Keratinocyte (primary cell): ENCODE data around the gene ALOXE3. TPM values are rescaled to one million over a fixed set of nuclear protein-coding genes. Genes with fewer than 3 reads are reported as not detected.

Source experiments
- DNase-seq: peaks from one replicate; pipeline ENCODE4 v3.0.0-alpha.2; 2011; ENCODE audit warnings: low read depth, missing footprints, low spot score
- FAIRE-seq: peaks from 2 replicates; lab custom pipeline; 2011; peaks lifted over from hg19 to GRCh38; lab: Jason Lieb, UNC
- H2AFZ ChIP-seq: 2 replicates; pipeline ENCODE4 v1.6.0; 2012; ENCODE audit warnings: low read length, control low read depth, inconsistent platforms; ENCODE audit not compliant: control insufficient read depth
- H3K27ac ChIP-seq: 2 replicates; pipeline ENCODE4 v1.5.1; 2011; ENCODE audit warnings: low read length; ENCODE audit not compliant: control insufficient read depth, insufficient read depth
- H3K27me3 ChIP-seq: 3 replicates; pipeline ENCODE4 v1.6.0; 2011; ENCODE audit warnings: low read length; ENCODE audit not compliant: control insufficient read depth, insufficient read depth; ENCODE audit errors: extremely low read depth
- H3K36me3 ChIP-seq, 2 experiments: 2 replicates in 1 of 2; 3 replicates in 1 of 2; pipeline ENCODE4 v1.5.1; 2011; ENCODE audit warnings: low read length in 2 of 2, mild to moderate bottlenecking in 1 of 2; ENCODE audit not compliant: control insufficient read depth in 2 of 2, insufficient read depth in 2 of 2; ENCODE audit errors: extremely low read depth in 1 of 2
- H3K4me1 ChIP-seq: 3 replicates; pipeline ENCODE4 v1.5.1; 2011; ENCODE audit warnings: low read length; ENCODE audit not compliant: control insufficient read depth, insufficient read depth; ENCODE audit errors: extremely low read depth
- H3K4me2 ChIP-seq: 3 replicates; pipeline ENCODE4 v1.6.0; 2011; ENCODE audit warnings: low read depth, low read length; ENCODE audit not compliant: control insufficient read depth, insufficient read depth; ENCODE audit errors: extremely low read depth
- H3K4me3 ChIP-seq, 3 experiments: fragments of 200-600 bp in 1 of 3; sonication (generic) in 1 of 3; 2 replicates in 2 of 3; 3 replicates in 1 of 3; pipeline ENCODE4 v1.5.1; 2011 to 2016; ENCODE audit warnings: low read length in 3 of 3, mild to moderate bottlenecking in 3 of 3, control low read depth in 2 of 3, inconsistent platforms in 1 of 3, low read depth in 1 of 3, mixed read lengths in 1 of 3, mixed run types in 1 of 3, moderate library complexity in 1 of 3; ENCODE audit not compliant: control insufficient read depth in 2 of 3, insufficient read depth in 2 of 3; ENCODE audit errors: extremely low read depth in 1 of 3
- H3K79me2 ChIP-seq: 2 replicates; pipeline ENCODE4 v1.6.0; 2012; ENCODE audit warnings: low read length; ENCODE audit not compliant: control insufficient read depth, insufficient read depth
- H3K9ac ChIP-seq: 3 replicates; pipeline ENCODE4 v1.6.0; 2011; ENCODE audit warnings: low read length; ENCODE audit not compliant: control insufficient read depth, insufficient read depth; ENCODE audit errors: extremely low read depth
- H3K9me1 ChIP-seq: 3 replicates; pipeline ENCODE4 v1.6.0; 2011; ENCODE audit warnings: low read length; ENCODE audit not compliant: control insufficient read depth, insufficient read depth; ENCODE audit errors: extremely low read depth
- H3K9me3 ChIP-seq: 2 replicates; pipeline ENCODE4 v1.5.1; 2012; ENCODE audit warnings: low read depth, low read length; ENCODE audit not compliant: control insufficient read depth
- H4K20me1 ChIP-seq: 3 replicates; pipeline ENCODE4 v1.6.0; 2011; ENCODE audit warnings: low read length; ENCODE audit not compliant: control insufficient read depth, insufficient read depth; ENCODE audit errors: extremely low read depth
- EZH2 ChIP-seq: IDR thresholded peaks from one replicate; pipeline ENCODE4 v1.6.1; 2012; ENCODE audit warnings: inconsistent platforms, mild to moderate bottlenecking, low read length, moderate library complexity
- dilution Hi-C: fragments of 300-500 bp; cut with MboI; formaldehyde crosslinking; loops from one replicate; pipeline ENCODE4 v1.7.0; 2020; ENCODE audit warnings: low sequenced_read_pairs; ENCODE audit not compliant: extremely low pct_ligation_motif_present
- polyA plus RNA-seq, 5 experiments: library from polyadenylated mRNA; depleted of rRNA in 3 of 5; stranded (reverse) in 3 of 5; stranded (forward) in 1 of 5; unstranded in 1 of 5; fragments of >200 nt; gene quantifications; 1 replicate in 1 of 5; 2 replicates in 3 of 5; 3 replicates in 1 of 5; pipeline versions ENCODE4 v1.2.1 to v1.2.3, GENCODE V29; 2011 to 2012; ENCODE audit warnings: missing spikeins in 2 of 5, low read depth in 1 of 5, low replicate concordance in 1 of 5
- TF ChIP-seq, protein P1 (sequence below), 3 experiments: IDR thresholded peaks in 1 of 3; conservative IDR thresholded peaks in 1 of 3; optimal IDR thresholded peaks in 1 of 3; 2 replicates in 2 of 3; 3 replicates in 1 of 3; pipeline versions ENCODE3 to v1.5.1; 2011; ENCODE audit warnings: low read length in 3 of 3, mild to moderate bottlenecking in 3 of 3, moderate library complexity in 2 of 3, control low read depth in 1 of 3, inconsistent platforms in 1 of 3; ENCODE audit not compliant: insufficient read depth in 2 of 3; ENCODE audit errors: extremely low read depth in 1 of 3

The ALOXE3 gene
- polyA plus RNA-seq, 1 donor (not counting 4 experiments of a cell fraction or from before 2014, with no cell fraction given), result 2.7 TPM

DNA sequence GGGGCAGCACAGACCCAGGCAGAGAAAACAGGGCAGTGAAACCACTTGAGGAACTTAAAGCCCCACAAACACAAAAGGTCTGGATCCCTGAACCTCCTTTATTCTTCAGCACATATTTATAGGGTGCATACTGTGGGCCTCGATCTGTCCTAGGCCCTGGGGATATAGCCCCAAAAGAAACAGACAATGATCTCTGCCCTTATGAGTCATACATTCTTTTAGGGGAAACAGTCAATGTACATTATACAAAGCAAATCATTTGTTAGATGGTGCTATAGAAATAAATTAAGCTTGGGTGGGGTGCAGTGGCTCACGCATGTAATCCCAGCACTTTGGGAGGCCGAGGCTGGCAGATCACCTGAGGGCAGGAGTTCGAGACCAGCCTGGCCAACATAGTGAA is 15.6 kb upstream of the ALOXE3 start:
- DNase-seq, result no peak
- Histone ChIP-seq H3K9ac (no peak overlapping the region), H3K9me1 (no peaks in the 10 kb centered on the region), H3K4me1 (peaks cover 17% of the 10 kb centered on the region), H3K36me3 (no peaks in the 10 kb centered on the region), H3K4me3 (no peak overlapping the region), H3K9me3 (no peaks in the 10 kb centered on the region), H3K4me2 (peak overlapping the region; percentile 19), H3K27me3 (no peaks in the 10 kb centered on the region), H2AFZ (no peak overlapping the region), H4K20me1 (peaks cover under 1% of the 10 kb centered on the region), H3K27ac (no peak overlapping the region), H3K79me2 (no peaks in the 10 kb centered on the region)
- dilution Hi-C loops, result no loop called here
- no peak for TF ChIP-seq EZH2
- TF ChIP-seq, protein P1, sequence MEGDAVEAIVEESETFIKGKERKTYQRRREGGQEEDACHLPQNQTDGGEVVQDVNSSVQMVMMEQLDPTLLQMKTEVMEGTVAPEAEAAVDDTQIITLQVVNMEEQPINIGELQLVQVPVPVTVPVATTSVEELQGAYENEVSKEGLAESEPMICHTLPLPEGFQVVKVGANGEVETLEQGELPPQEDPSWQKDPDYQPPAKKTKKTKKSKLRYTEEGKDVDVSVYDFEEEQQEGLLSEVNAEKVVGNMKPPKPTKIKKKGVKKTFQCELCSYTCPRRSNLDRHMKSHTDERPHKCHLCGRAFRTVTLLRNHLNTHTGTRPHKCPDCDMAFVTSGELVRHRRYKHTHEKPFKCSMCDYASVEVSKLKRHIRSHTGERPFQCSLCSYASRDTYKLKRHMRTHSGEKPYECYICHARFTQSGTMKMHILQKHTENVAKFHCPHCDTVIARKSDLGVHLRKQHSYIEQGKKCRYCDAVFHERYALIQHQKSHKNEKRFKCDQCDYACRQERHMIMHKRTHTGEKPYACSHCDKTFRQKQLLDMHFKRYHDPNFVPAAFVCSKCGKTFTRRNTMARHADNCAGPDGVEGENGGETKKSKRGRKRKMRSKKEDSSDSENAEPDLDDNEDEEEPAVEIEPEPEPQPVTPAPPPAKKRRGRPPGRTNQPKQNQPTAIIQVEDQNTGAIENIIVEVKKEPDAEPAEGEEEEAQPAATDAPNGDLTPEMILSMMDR (optimal IDR thresholded peaks at IDR 0.05 in 1 of 3, IDR thresholded peaks at IDR 0.05 in 1 of 3, conservative IDR thresholded peaks at IDR 0.05 in 1 of 3; ENCODE audit: extremely low read depth in 1 of 3, insufficient read depth in 2 of 3, low read length in 3 of 3), result no peak
- FAIRE-seq, result peak; percentile 20

DNA sequence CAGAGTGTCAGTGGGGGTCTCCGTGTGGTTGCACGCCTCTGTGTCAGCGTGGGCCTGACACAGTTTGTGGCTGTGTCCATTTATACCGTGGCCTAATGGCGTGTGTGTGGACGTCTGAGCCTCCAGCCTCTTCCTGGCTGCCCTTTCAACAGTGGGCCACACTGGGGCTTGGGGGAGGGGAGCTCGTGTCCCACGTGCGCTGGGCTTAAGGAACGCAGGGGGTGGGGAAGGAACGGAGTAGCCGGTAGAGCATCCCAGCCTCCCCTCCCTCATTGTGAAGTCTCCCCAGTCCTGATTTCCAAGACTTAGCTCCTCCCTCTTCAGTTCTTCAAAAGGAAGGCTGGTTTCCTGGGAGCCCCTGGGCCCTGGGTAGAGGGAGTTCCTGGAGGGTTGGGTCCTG is 15.1 kb upstream of the ALOXE3 start:
- Histone ChIP-seq H3K4me3 (no peak overlapping the region), H3K27me3 (no peaks in the 10 kb centered on the region), H3K4me2 (no peak overlapping the region), H3K79me2 (no peaks in the 10 kb centered on the region), H2AFZ (no peak overlapping the region), H3K9me1 (no peaks in the 10 kb centered on the region), H3K9me3 (no peaks in the 10 kb centered on the region), H3K9ac (no peak overlapping the region), H4K20me1 (no peaks in the 10 kb centered on the region), H3K36me3 (no peaks in the 10 kb centered on the region), H3K4me1 (peaks cover 15% of the 10 kb centered on the region), H3K27ac (no peak overlapping the region)
- no peak for TF ChIP-seq EZH2
- TF ChIP-seq, protein P1 (optimal IDR thresholded peaks at IDR 0.05 in 1 of 3, IDR thresholded peaks at IDR 0.05 in 1 of 3, conservative IDR thresholded peaks at IDR 0.05 in 1 of 3; ENCODE audit: extremely low read depth in 1 of 3, insufficient read depth in 2 of 3, low read length in 3 of 3), result no peak
- FAIRE-seq, result no peak
- dilution Hi-C loops, result no loop called here
- DNase-seq, result no peak
